GM23248 (cell line): ENCODE results near the gene ADH1A.
"Not testable (repeated sequence)": the region's sequence is repeated elsewhere in the genome, so short reads cannot be mapped to it uniquely, and the experiment has no call there.

ENCODE experiments used
- EZH2 ChIP-seq: fragments of 200-600 bp; sonication (generic); IDR thresholded peaks from 2 replicates; pipeline ENCODE4 v1.6.1; 2018; ENCODE audit warnings: antibody characterized with exemption, mild to moderate bottlenecking; ENCODE audit not compliant: insufficient read depth, poor library complexity, severe bottlenecking
- EZH2phosphoT487 ChIP-seq: fragments of 200-600 bp; sonication (generic); IDR thresholded peaks from 2 replicates; pipeline ENCODE4 v1.6.1; 2018; ENCODE audit warnings: antibody characterized with exemption, moderate library complexity, mild to moderate bottlenecking, low read depth; ENCODE audit not compliant: insufficient read depth

GRCh38 chr4:99227646-99228045 lies 63.1 kb downstream of the ADH1A start:
- not testable (repeated sequence) for TF ChIP-seq EZH2, EZH2phosphoT487
